CD4-positive, alpha-beta T cell (primary cell): ENCODE results near the gene FHOD1. TPM values are rescaled to one million over a fixed set of nuclear protein-coding genes. Genes with fewer than 3 reads are reported as not detected.

ENCODE experiments used
- ATAC-seq: fragments of 200-7000 bp; cut with Tn5 transposase; one replicate; pipeline ENCODE4 v1.10.0; 2022; ENCODE audit warnings: mild to moderate bottlenecking; ENCODE audit not compliant: poor library complexity
- CTCF ChIA-PET: fragments of 350-600 bp; sonication (Branson Sonifier 250); formaldehyde crosslinking; loops from one replicate; lab custom pipeline; 2021; ENCODE audit warnings: antibody characterized with exemption, inconsistent platforms; lab: Charles Lee
- POLR2A ChIA-PET: fragments of 350-600 bp; sonication (Branson Sonifier 250); formaldehyde crosslinking; loops from one replicate; lab custom pipeline; 2021; ENCODE audit warnings: antibody characterized with exemption, inconsistent platforms; lab: Charles Lee
- DNase-seq, 14 experiments: peaks; one replicate each; pipeline ENCODE4 v3.0.0-alpha.2; 2013 to 2020; ENCODE audit warnings: mixed read lengths in 2 of 14
- H3K27ac ChIP-seq, 2 donors: one replicate each; pipeline versions ENCODE4 v1.5.1 to v1.7.0; 2013; ENCODE audit warnings: low read length in 2 of 2, low read depth in 1 of 2, mild to moderate bottlenecking in 1 of 2
- H3K27me3 ChIP-seq, 2 experiments: 1 replicate in 1 of 2; 2 replicates in 1 of 2; pipeline versions ENCODE4 v1.6.1 to v1.7.0; 2013; ENCODE audit warnings: low read length in 2 of 2, control low read depth in 1 of 2, mild to moderate bottlenecking in 1 of 2, moderate library complexity in 1 of 2; ENCODE audit not compliant: insufficient read depth in 2 of 2, control insufficient read depth in 1 of 2
- H3K36me3 ChIP-seq: one replicate; pipeline ENCODE4 v1.6.1; 2013; ENCODE audit warnings: low read length, control low read depth; ENCODE audit not compliant: insufficient read depth
- H3K4me1 ChIP-seq: one replicate; pipeline ENCODE4 v1.6.1; 2013; ENCODE audit warnings: low read length, control low read depth; ENCODE audit not compliant: insufficient read depth
- H3K4me3 ChIP-seq: one replicate; pipeline ENCODE4 v1.5.1; 2013; ENCODE audit warnings: mild to moderate bottlenecking, low read length, moderate library complexity
- H3K9me3 ChIP-seq, 2 experiments: 1 replicate in 1 of 2; 2 replicates in 1 of 2; pipeline versions ENCODE4 v1.6.1 to v1.7.0; 2013; ENCODE audit warnings: low read length in 2 of 2, mild to moderate bottlenecking in 2 of 2, control low read depth in 1 of 2, moderate library complexity in 1 of 2; ENCODE audit not compliant: control insufficient read depth in 1 of 2, insufficient read depth in 1 of 2
- H3K27ac Mint-ChIP-seq: one replicate; pipeline ENCODE4 v1.8.0; 2020; ENCODE audit warnings: mixed read lengths
- H3K27me3 Mint-ChIP-seq: one replicate; pipeline ENCODE4 v1.8.0; 2021; ENCODE audit warnings: mixed read lengths
- H3K36me3 Mint-ChIP-seq: one replicate; pipeline ENCODE4 v1.8.0; 2021; ENCODE audit warnings: low read depth, mixed read lengths
- H3K4me1 Mint-ChIP-seq: one replicate; pipeline ENCODE4 v1.8.0; 2021; ENCODE audit warnings: low read depth, mixed read lengths
- H3K4me3 Mint-ChIP-seq: one replicate; pipeline ENCODE4 v1.8.0; 2020; ENCODE audit warnings: mild to moderate bottlenecking, mixed read lengths
- H3K9me3 Mint-ChIP-seq: one replicate; pipeline ENCODE4 v1.8.0; 2020; ENCODE audit warnings: mixed read lengths
- CTCF ChIP-seq: fragments of 200-600 bp; IDR thresholded peaks from one replicate; pipeline ENCODE4 v1.8.0; 2022; ENCODE audit warnings: antibody characterized with exemption, mild to moderate bottlenecking
- intact Hi-C, 2 experiments: fragments of 100-400 bp; cut with DNase I in 1 of 2; cut with micrococcal nuclease in 1 of 2; formaldehyde crosslinking; loops; one replicate each; pipeline versions ENCODE4 v1.15.1 to v1.9.0; 2023 to 2025; cut with DNase I, micrococcal nuclease
- total RNA-seq, 174 experiments: library from RNA in 2 of 174; stranded (reverse) in 2 of 174; gene quantifications; one replicate each; pipeline ENCODE4 v1.2.3 and lab custom pipeline; 2021 to 2026

Gene FHOD1
- total RNA-seq, 2 experiments from 2014 or later = 21.1 to 26.0 TPM

- Mint-ChIP-seq H3K4me3 (no peak overlapping the region), H3K36me3 (no peaks in the 10 kb centered on the region), H3K9me3 (no peaks in the 10 kb centered on the region), H3K4me1 (no peaks in the 10 kb centered on the region), H3K27me3 (no peaks in the 10 kb centered on the region), H3K27ac (no peak overlapping the region)
- no peak for DNase-seq
- Histone ChIP-seq H3K4me1 (peaks cover 14% of the 10 kb centered on the region), H3K36me3 (no peaks in the 10 kb centered on the region), H3K4me3 (no peak overlapping the region), H3K9me3 (no peaks in the 10 kb centered on the region), H3K27ac (no peak overlapping the region), H3K27me3 (no peaks in the 10 kb centered on the region)
- ATAC-seq = no peak
- ChIA-PET CTCF (no interaction called here), POLR2A (no interaction called here)
- no peak for TF ChIP-seq CTCF
- intact Hi-C loops = no loop called here
Measured at GRCh38 chr16:67294171-67294757, 47.0 kb upstream of the FHOD1 start.

GRCh38 chr16:67291461-67291860, 44.2 kb upstream of the FHOD1 start:
- intact Hi-C loops = no loop called here
- no peak overlapping the region for H3K4me3 Mint-ChIP-seq
- peaks cover 14% of the 10 kb centered on the region for H3K4me1 ChIP-seq
- H3K9me3 Mint-ChIP-seq = no peaks in the 10 kb centered on the region
- H3K4me1 Mint-ChIP-seq = no peaks in the 10 kb centered on the region
- DNase-seq (no peak), ATAC-seq (no peak)
- H3K27ac Mint-ChIP-seq = no peak overlapping the region
- H3K36me3 Mint-ChIP-seq = peaks cover 3% of the 10 kb centered on the region
- no peak overlapping the region for H3K4me3 ChIP-seq
- no peaks in the 10 kb centered on the region for H3K27me3 Mint-ChIP-seq
- CTCF ChIA-PET = no interaction called here
- H3K36me3 ChIP-seq = no peaks in the 10 kb centered on the region
- POLR2A ChIA-PET = no interaction called here
- no peak overlapping the region for H3K27ac ChIP-seq
- no peak for TF ChIP-seq CTCF
- no peaks in the 10 kb centered on the region for H3K9me3 ChIP-seq
- no peaks in the 10 kb centered on the region for H3K27me3 ChIP-seq

- H3K4me1 Mint-ChIP-seq = no peaks in the 10 kb centered on the region
- intact Hi-C loops = loop anchor here in 1 of 2 experiments (10.0 kb wide), 1 partner anchor 187 kb away; no protein-coding TSS in a partner anchor
- H3K4me3 Mint-ChIP-seq = no peak overlapping the region
- peaks cover 9% of the 10 kb centered on the region for H3K36me3 Mint-ChIP-seq
- ChIA-PET POLR2A (no interaction called here), CTCF (interaction anchor here (1.5 kb wide), 1 partner anchor 9 kb away, joined by 4 read pairs; the partner anchor contains the start of gene PLEKHG4)
- Histone ChIP-seq H3K36me3 (no peaks in the 10 kb centered on the region), H3K27ac (no peak overlapping the region), H3K4me3 (no peak overlapping the region), H3K27me3 (no peaks in the 10 kb centered on the region), H3K4me1 (peaks cover 14% of the 10 kb centered on the region), H3K9me3 (no peaks in the 10 kb centered on the region)
- H3K9me3 Mint-ChIP-seq = no peaks in the 10 kb centered on the region
- TF ChIP-seq CTCF = no peak
- DNase-seq (no peak), ATAC-seq (no peak)
- H3K27ac Mint-ChIP-seq = no peak overlapping the region
- no peaks in the 10 kb centered on the region for H3K27me3 Mint-ChIP-seq
Measured at GRCh38 chr16:67287960-67288359, 40.7 kb upstream of the FHOD1 start.
